ENCODE data around the gene ELMO2.

DNA sequence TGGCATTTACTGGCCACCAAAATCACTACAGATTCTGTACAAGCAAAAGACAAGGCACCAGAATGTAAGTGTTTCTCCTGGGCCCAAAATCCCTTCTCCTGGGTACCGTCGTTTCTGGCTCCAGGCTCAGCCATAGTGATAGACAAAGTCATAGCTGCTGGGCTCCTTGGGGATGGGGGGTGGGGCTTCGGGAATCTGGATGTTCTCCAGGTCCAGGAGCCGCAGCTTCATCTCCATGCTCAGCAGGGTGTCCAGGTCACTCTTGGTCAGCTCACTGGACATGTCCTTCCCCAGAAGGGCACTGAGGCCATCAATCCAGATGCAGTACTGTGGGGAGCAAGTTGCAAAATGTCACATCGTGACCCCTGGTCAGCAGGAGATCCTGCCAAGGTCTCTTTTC, 39.2 kb downstream of the ELMO2 start:
- TF ChIP-seq POLR2AphosphoS5 (IDR thresholded peaks at IDR 0.05) = no peak
- TF ChIP-seq, protein P1, sequence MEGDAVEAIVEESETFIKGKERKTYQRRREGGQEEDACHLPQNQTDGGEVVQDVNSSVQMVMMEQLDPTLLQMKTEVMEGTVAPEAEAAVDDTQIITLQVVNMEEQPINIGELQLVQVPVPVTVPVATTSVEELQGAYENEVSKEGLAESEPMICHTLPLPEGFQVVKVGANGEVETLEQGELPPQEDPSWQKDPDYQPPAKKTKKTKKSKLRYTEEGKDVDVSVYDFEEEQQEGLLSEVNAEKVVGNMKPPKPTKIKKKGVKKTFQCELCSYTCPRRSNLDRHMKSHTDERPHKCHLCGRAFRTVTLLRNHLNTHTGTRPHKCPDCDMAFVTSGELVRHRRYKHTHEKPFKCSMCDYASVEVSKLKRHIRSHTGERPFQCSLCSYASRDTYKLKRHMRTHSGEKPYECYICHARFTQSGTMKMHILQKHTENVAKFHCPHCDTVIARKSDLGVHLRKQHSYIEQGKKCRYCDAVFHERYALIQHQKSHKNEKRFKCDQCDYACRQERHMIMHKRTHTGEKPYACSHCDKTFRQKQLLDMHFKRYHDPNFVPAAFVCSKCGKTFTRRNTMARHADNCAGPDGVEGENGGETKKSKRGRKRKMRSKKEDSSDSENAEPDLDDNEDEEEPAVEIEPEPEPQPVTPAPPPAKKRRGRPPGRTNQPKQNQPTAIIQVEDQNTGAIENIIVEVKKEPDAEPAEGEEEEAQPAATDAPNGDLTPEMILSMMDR (IDR thresholded peaks at IDR 0.05) = no peak

All from stomach (tissue), 4 donors.